HUES48 (cell line): ENCODE results near the gene UGT1A10.

Source experiments
- H3K27ac ChIP-seq: one replicate; pipeline ENCODE4 v1.7.0; 2013; ENCODE audit warnings: low read depth, low read length, inconsistent platforms
- H3K27me3 ChIP-seq: 2 replicates; pipeline ENCODE4 v1.6.1; 2013; ENCODE audit warnings: mild to moderate bottlenecking, low read length; ENCODE audit not compliant: control insufficient read depth, insufficient read depth
- H3K36me3 ChIP-seq: 2 replicates; pipeline ENCODE4 v1.6.1; 2013; ENCODE audit warnings: low read length; ENCODE audit not compliant: control insufficient read depth, insufficient read depth
- H3K4me1 ChIP-seq: 2 replicates; pipeline ENCODE4 v1.6.1; 2013; ENCODE audit warnings: mild to moderate bottlenecking, low read length; ENCODE audit not compliant: control insufficient read depth, insufficient read depth
- H3K4me3 ChIP-seq: 2 replicates; pipeline ENCODE4 v1.5.1; 2013; ENCODE audit warnings: mild to moderate bottlenecking, low read depth, low read length
- H3K9ac ChIP-seq: 2 replicates; pipeline ENCODE4 v1.6.1; 2013; ENCODE audit warnings: mild to moderate bottlenecking, low read depth, low read length, moderate library complexity
- H3K9me3 ChIP-seq: 2 replicates; pipeline ENCODE4 v1.6.1; 2013; ENCODE audit warnings: low read length; ENCODE audit not compliant: control insufficient read depth, insufficient read depth

Gene UGT1A10

GRCh38 chr2:233796254-233796653, 160.0 kb downstream of the UGT1A10 start:
- H3K9me3 ChIP-seq: peaks cover 6% of the 10 kb centered on the region
- no peaks in the 10 kb centered on the region for H3K4me1 ChIP-seq
- no peak overlapping the region for H3K9ac ChIP-seq
- H3K27ac ChIP-seq: no peak overlapping the region
- H3K4me3 ChIP-seq: no peak overlapping the region
- H3K27me3 ChIP-seq: no peaks in the 10 kb centered on the region
- no peaks in the 10 kb centered on the region for H3K36me3 ChIP-seq

GRCh38 chr2:233798335-233799086, 162.3 kb downstream of the UGT1A10 start:
- H3K4me1 ChIP-seq: no peaks in the 10 kb centered on the region
- H3K27ac ChIP-seq: no peak overlapping the region
- H3K27me3 ChIP-seq: no peaks in the 10 kb centered on the region
- H3K4me3 ChIP-seq: no peak overlapping the region
- H3K36me3 ChIP-seq: no peaks in the 10 kb centered on the region
- peaks cover 6% of the 10 kb centered on the region for H3K9me3 ChIP-seq
- H3K9ac ChIP-seq: no peak overlapping the region

GRCh38 chr2:233799087-233799665, 162.9 kb downstream of the UGT1A10 start:
- Histone ChIP-seq H3K4me3 (no peak overlapping the region), H3K9me3 (peaks cover 6% of the 10 kb centered on the region), H3K27ac (no peak overlapping the region), H3K9ac (no peak overlapping the region), H3K36me3 (no peaks in the 10 kb centered on the region), H3K27me3 (no peaks in the 10 kb centered on the region), H3K4me1 (no peaks in the 10 kb centered on the region)

- no peaks in the 10 kb centered on the region for H3K27me3 ChIP-seq
- H3K27ac ChIP-seq: no peak overlapping the region
- no peaks in the 10 kb centered on the region for H3K36me3 ChIP-seq
- H3K4me1 ChIP-seq: no peaks in the 10 kb centered on the region
- no peak overlapping the region for H3K4me3 ChIP-seq
- peaks cover 6% of the 10 kb centered on the region for H3K9me3 ChIP-seq
- H3K9ac ChIP-seq: no peak overlapping the region
Measured at GRCh38 chr2:233799716-233800115, 163.5 kb downstream of the UGT1A10 start.

- peaks cover 6% of the 10 kb centered on the region for H3K9me3 ChIP-seq
- H3K4me1 ChIP-seq: no peaks in the 10 kb centered on the region
- H3K4me3 ChIP-seq: no peak overlapping the region
- H3K27me3 ChIP-seq: no peaks in the 10 kb centered on the region
- H3K9ac ChIP-seq: no peak overlapping the region
- no peak overlapping the region for H3K27ac ChIP-seq
- H3K36me3 ChIP-seq: no peaks in the 10 kb centered on the region
Measured at GRCh38 chr2:233800208-233800607, 164.0 kb downstream of the UGT1A10 start.

- Histone ChIP-seq H3K27ac (no peak overlapping the region), H3K27me3 (no peaks in the 10 kb centered on the region), H3K9ac (no peak overlapping the region), H3K4me1 (no peaks in the 10 kb centered on the region), H3K4me3 (no peak overlapping the region), H3K9me3 (peaks cover 6% of the 10 kb centered on the region), H3K36me3 (no peaks in the 10 kb centered on the region)
Measured at GRCh38 chr2:233801357-233802131, 165.3 kb downstream of the UGT1A10 start.

- Histone ChIP-seq H3K9ac (no peak overlapping the region), H3K27me3 (no peaks in the 10 kb centered on the region), H3K4me3 (no peak overlapping the region), H3K4me1 (no peaks in the 10 kb centered on the region), H3K27ac (no peak overlapping the region), H3K9me3 (peaks cover 6% of the 10 kb centered on the region), H3K36me3 (no peaks in the 10 kb centered on the region)
Measured at GRCh38 chr2:233802132-233802815, 166.0 kb downstream of the UGT1A10 start.

- no peak overlapping the region for H3K27ac ChIP-seq
- H3K9me3 ChIP-seq: no peaks in the 10 kb centered on the region; the same call in none of the 2 replicates
- H3K4me1 ChIP-seq: no peaks in the 10 kb centered on the region
- H3K9ac ChIP-seq: no peak overlapping the region
- H3K36me3 ChIP-seq: no peaks in the 10 kb centered on the region
- no peak overlapping the region for H3K4me3 ChIP-seq
- no peaks in the 10 kb centered on the region for H3K27me3 ChIP-seq
Measured at GRCh38 chr2:233803292-233803911, 167.2 kb downstream of the UGT1A10 start.

- no peak overlapping the region for H3K27ac ChIP-seq
- H3K4me1 ChIP-seq: no peaks in the 10 kb centered on the region
- no peaks in the 10 kb centered on the region for H3K36me3 ChIP-seq
- no peaks in the 10 kb centered on the region for H3K27me3 ChIP-seq
- H3K9ac ChIP-seq: no peak overlapping the region
- H3K4me3 ChIP-seq: no peak overlapping the region
- no peaks in the 10 kb centered on the region; the same call in none of the 2 replicates for H3K9me3 ChIP-seq
Measured at GRCh38 chr2:233803994-233804393, 167.7 kb downstream of the UGT1A10 start.

GRCh38 chr2:233807215-233807865, 171.1 kb downstream of the UGT1A10 start:
- Histone ChIP-seq H3K27ac (no peak overlapping the region), H3K9me3 (peaks cover 8% of the 10 kb centered on the region; the same call in 1 of the 2 replicates), H3K27me3 (no peaks in the 10 kb centered on the region), H3K36me3 (no peaks in the 10 kb centered on the region), H3K4me3 (no peak overlapping the region), H3K4me1 (no peaks in the 10 kb centered on the region), H3K9ac (no peak overlapping the region)
